Activated B cell treated with CpG ODN at 0.5 μM for 24 hours (primary cell): ENCODE measurements around the gene MCRIP1. TPM values are rescaled to one million over a fixed set of nuclear protein-coding genes. Genes with fewer than 3 reads are reported as not detected.

Source experiments
- ATAC-seq: fragments of 200-7000 bp; cut with Tn5 transposase; one replicate; pipeline ENCODE4 v1.10.0; 2021; ENCODE audit warnings: low read depth, mild to moderate bottlenecking, moderate library complexity
- CTCF ChIA-PET: fragments of 350-600 bp; sonication (Branson Sonifier 250); formaldehyde crosslinking; loops from one replicate; lab custom pipeline; 2021; ENCODE audit warnings: antibody characterized with exemption; lab: Charles Lee
- POLR2A ChIA-PET: fragments of 350-600 bp; sonication (Branson Sonifier 250); formaldehyde crosslinking; loops from one replicate; lab custom pipeline; 2021; ENCODE audit warnings: antibody characterized with exemption; lab: Charles Lee
- DNase-seq: peaks from one replicate; pipeline ENCODE4 v3.0.0; 2022
- H3K27ac Mint-ChIP-seq: one replicate; pipeline ENCODE4 v1.8.0; 2020; ENCODE audit warnings: mixed read lengths
- H3K27me3 Mint-ChIP-seq: one replicate; pipeline ENCODE4 v1.8.0; 2021; ENCODE audit warnings: mixed read lengths
- H3K36me3 Mint-ChIP-seq: one replicate; pipeline ENCODE4 v1.8.0; 2021; ENCODE audit warnings: low read depth, mixed read lengths
- H3K4me1 Mint-ChIP-seq: one replicate; pipeline ENCODE4 v1.8.0; 2021; ENCODE audit warnings: mixed read lengths
- H3K4me3 Mint-ChIP-seq: one replicate; pipeline ENCODE4 v1.8.0; 2020; ENCODE audit warnings: mild to moderate bottlenecking, mixed read lengths
- H3K9me3 Mint-ChIP-seq: one replicate; pipeline ENCODE4 v1.8.0; 2020; ENCODE audit warnings: mixed read lengths
- CTCF ChIP-seq: fragments of 200-600 bp; IDR thresholded peaks from one replicate; pipeline ENCODE4 v1.8.0; 2022; ENCODE audit warnings: antibody characterized with exemption, mild to moderate bottlenecking
- intact Hi-C: fragments of 100-400 bp; cut with micrococcal nuclease; formaldehyde crosslinking; loops from one replicate; pipeline ENCODE4 v1.15.1; 2024
- total RNA-seq: library from RNA; stranded (reverse); gene quantifications from 2 replicates; pipeline ENCODE4 v1.2.3, GENCODE V29; 2022

The MCRIP1 gene
- total RNA-seq, 1 donor from 2014 or later, result 75.0 TPM

- no peaks in the 10 kb centered on the region for H3K4me1 Mint-ChIP-seq
- H3K4me3 Mint-ChIP-seq, result no peak overlapping the region
- no peaks in the 10 kb centered on the region for H3K36me3 Mint-ChIP-seq
- ChIA-PET CTCF (no interaction called here), POLR2A (no interaction called here)
- H3K27me3 Mint-ChIP-seq, result peaks cover 11% of the 10 kb centered on the region
- intact Hi-C loops, result no loop called here
- no peak for ATAC-seq
- no peaks in the 10 kb centered on the region for H3K9me3 Mint-ChIP-seq
- H3K27ac Mint-ChIP-seq, result no peak overlapping the region
- TF ChIP-seq CTCF, result no peak
- no peak for DNase-seq
Observed at GRCh38 chr17:81813861-81814683, 19.0 kb downstream of the MCRIP1 start.

- no peak overlapping the region for H3K4me3 Mint-ChIP-seq
- no peak overlapping the region for H3K27ac Mint-ChIP-seq
- no peaks in the 10 kb centered on the region for H3K4me1 Mint-ChIP-seq
- no peaks in the 10 kb centered on the region for H3K9me3 Mint-ChIP-seq
- no peaks in the 10 kb centered on the region for H3K36me3 Mint-ChIP-seq
- CTCF ChIA-PET, result no interaction called here
- DNase-seq (no peak), ATAC-seq (no peak)
- POLR2A ChIA-PET, result no interaction called here
- intact Hi-C loops, result no loop called here
- no peak for TF ChIP-seq CTCF
- peaks cover 14% of the 10 kb centered on the region for H3K27me3 Mint-ChIP-seq
Observed at GRCh38 chr17:81813371-81813684, 19.8 kb downstream of the MCRIP1 start.

GRCh38 chr17:81812571-81813370 is 20.3 kb downstream of the MCRIP1 start:
- ChIA-PET CTCF (no interaction called here), POLR2A (no interaction called here)
- H3K27ac Mint-ChIP-seq, result no peak overlapping the region
- intact Hi-C loops, result loop anchor here (1.0 kb wide), 1 partner anchor 15 kb away; no protein-coding TSS in a partner anchor
- H3K9me3 Mint-ChIP-seq, result no peaks in the 10 kb centered on the region
- DNase-seq (no peak), ATAC-seq (no peak)
- H3K36me3 Mint-ChIP-seq, result no peaks in the 10 kb centered on the region
- no peak overlapping the region for H3K4me3 Mint-ChIP-seq
- peaks cover 14% of the 10 kb centered on the region for H3K27me3 Mint-ChIP-seq
- no peak for TF ChIP-seq CTCF
- no peaks in the 10 kb centered on the region for H3K4me1 Mint-ChIP-seq

- Mint-ChIP-seq H3K27ac (no peak overlapping the region), H3K4me1 (no peaks in the 10 kb centered on the region), H3K27me3 (peaks cover 17% of the 10 kb centered on the region), H3K9me3 (no peaks in the 10 kb centered on the region), H3K4me3 (no peak overlapping the region), H3K36me3 (no peaks in the 10 kb centered on the region)
- ATAC-seq (no peak), DNase-seq (no peak)
- ChIA-PET POLR2A (no interaction called here), CTCF (no interaction called here)
- intact Hi-C loops, result loop anchor here (1.0 kb wide), 1 partner anchor 15 kb away; no protein-coding TSS in a partner anchor
- TF ChIP-seq CTCF, result no peak
Observed at GRCh38 chr17:81811705-81812570, 21.2 kb downstream of the MCRIP1 start.
